Body of pancreas (tissue), 4 donors: ENCODE data around the gene ARMH1.

Experiments used
- CTCF ChIP-seq, 7 experiments: fragments of 450-650 bp in 4 of 7; fragments of 200-600 bp in 3 of 7; sonication (generic) in 3 of 7; IDR thresholded peaks; one replicate each; pipeline ENCODE4 v1.5.1; 2016 to 2019; ENCODE audit warnings: antibody characterized with exemption in 7 of 7
- POLR2A ChIP-seq, 3 donors: fragments of 450-650 bp; IDR thresholded peaks; one replicate each; pipeline ENCODE4 v1.6.1; 2016; ENCODE audit warnings: antibody characterized with exemption in 3 of 3, mild to moderate bottlenecking in 2 of 3

GRCh38 chr1:44760876-44761275, 86.4 kb downstream of the ARMH1 start:
- TF ChIP-seq CTCF (IDR thresholded peaks at IDR 0.05) = no peak
- no peak for TF ChIP-seq POLR2A (IDR thresholded peaks at IDR 0.05)
